IMR-90 (cell line): ENCODE measurements around the gene ARHGEF10L. TPM values are rescaled to one million over a fixed set of nuclear protein-coding genes. Genes with fewer than 3 reads are reported as not detected.
A peak's percentile ranks its signal among the peaks of the same experiment; 100 is the strongest.

Source experiments
- ATAC-seq: fragments of 200-7000 bp; cut with Tn5 transposase; 2 replicates; pipeline ENCODE4 v1.9.1; 2020; ENCODE audit warnings: low read depth, mild to moderate bottlenecking, moderate library complexity
- BruUV-seq: library from RNA; stranded (reverse); fragments of 400-500 nt; replicated peaks from 2 replicates; lab custom pipeline; 2021; lab: Mats Ljungman, UMichigan
- CTCF ChIA-PET: fragments of 300-600 bp; formaldehyde crosslinking; extraction: SDS; loops from one replicate; lab custom pipeline; 2021; ENCODE audit warnings: antibody characterized with exemption; lab: Yijun Ruan, JAX
- POLR2A ChIA-PET: fragments of 300-600 bp; sonication (Branson Sonifier 250); formaldehyde crosslinking; loops from one replicate; lab custom pipeline; 2022; ENCODE audit warnings: antibody characterized with exemption; ENCODE audit not compliant: unreplicated experiment; lab: Charles Lee
- DNase-seq: peaks from one replicate; pipeline ENCODE4 v3.0.0; 2013
- H2AFZ ChIP-seq: replicated peaks from 2 replicates; pipeline ENCODE3; 2013; ENCODE audit warnings: low read length, mild to moderate bottlenecking; ENCODE audit not compliant: poor library complexity
- H2AK5ac ChIP-seq: 2 replicates; pipeline ENCODE4 v1.6.1; 2013; ENCODE audit warnings: low read depth, low read length, inconsistent platforms
- H2AK9ac ChIP-seq: replicated peaks from 2 replicates; pipeline ENCODE3; 2013; ENCODE audit warnings: mild to moderate bottlenecking, low read depth, low read length, moderate library complexity; ENCODE audit not compliant: poor library complexity
- H2BK120ac ChIP-seq: 2 replicates; pipeline ENCODE4 v1.6.1; 2013; ENCODE audit warnings: low read depth, low read length, inconsistent platforms
- H2BK15ac ChIP-seq: 3 replicates; pipeline ENCODE4 v1.6.1; 2013; ENCODE audit warnings: low read depth, low read length, inconsistent platforms
- H2BK20ac ChIP-seq: 2 replicates; pipeline ENCODE4 v1.6.1; 2013; ENCODE audit warnings: low read depth, mild to moderate bottlenecking, inconsistent platforms, low read length, moderate library complexity
- H2BK5ac ChIP-seq: 2 replicates; pipeline ENCODE4 v1.6.1; 2013; ENCODE audit warnings: mild to moderate bottlenecking, low read depth, low read length, inconsistent platforms; ENCODE audit not compliant: poor library complexity, severe bottlenecking
- H3K14ac ChIP-seq: replicated peaks from 2 replicates; pipeline ENCODE4 v1.6.1; 2013; ENCODE audit warnings: low read depth, low read length, inconsistent platforms
- H3K18ac ChIP-seq: 2 replicates; pipeline ENCODE4 v1.6.1; 2013; ENCODE audit warnings: low read depth, low read length, control low read depth
- H3K23ac ChIP-seq: 2 replicates; pipeline ENCODE4 v1.6.1; 2013; ENCODE audit warnings: low read depth, low read length, inconsistent platforms
- H3K27ac ChIP-seq: 2 replicates; pipeline ENCODE4 v1.5.1; 2013; ENCODE audit warnings: mild to moderate bottlenecking, control low read depth, low read length; ENCODE audit not compliant: insufficient read depth
- H3K27me3 ChIP-seq: 2 replicates; pipeline ENCODE4 v1.6.1; 2013; ENCODE audit warnings: low read length; ENCODE audit not compliant: control insufficient read depth, insufficient read depth
- H3K36me3 ChIP-seq: 2 replicates; pipeline ENCODE4 v1.6.1; 2013; ENCODE audit warnings: low read length, mixed read lengths; ENCODE audit not compliant: control insufficient read depth, insufficient read depth
- H3K4ac ChIP-seq: 2 replicates; pipeline ENCODE4 v1.6.1; 2013; ENCODE audit warnings: low read depth, low read length, inconsistent platforms
- H3K4me1 ChIP-seq: 2 replicates; pipeline ENCODE4 v1.6.1; 2013; ENCODE audit warnings: low read length, mixed read lengths; ENCODE audit not compliant: control insufficient read depth, insufficient read depth
- H3K4me2 ChIP-seq: 2 replicates; pipeline ENCODE4 v1.6.1; 2013; ENCODE audit warnings: low read depth, mild to moderate bottlenecking, control low read depth, low read length, moderate library complexity
- H3K4me3 ChIP-seq: 2 replicates; pipeline ENCODE4 v1.5.1; 2013; ENCODE audit warnings: low read depth, mild to moderate bottlenecking, control low read depth, low read length, moderate library complexity; ENCODE audit not compliant: insufficient read depth
- H3K56ac ChIP-seq: 2 replicates; pipeline ENCODE4 v1.6.1; 2013; ENCODE audit warnings: low read length, inconsistent platforms; ENCODE audit not compliant: insufficient read depth; ENCODE audit errors: extremely low read depth
- H3K79me1 ChIP-seq, 2 experiments: 2 replicates each; pipeline ENCODE4 v1.6.1; 2013; ENCODE audit warnings: low read length in 2 of 2, inconsistent platforms in 1 of 2, low read depth in 1 of 2
- H3K9ac ChIP-seq: 2 replicates; pipeline ENCODE4 v1.6.1; 2013; ENCODE audit warnings: low read depth, low read length, control low read depth
- H3K9me1 ChIP-seq: 2 replicates; pipeline ENCODE4 v1.6.1; 2013; ENCODE audit warnings: low read length, inconsistent platforms; ENCODE audit not compliant: insufficient read depth
- H3K9me3 ChIP-seq: 2 replicates; pipeline ENCODE4 v1.6.1; 2013; ENCODE audit warnings: low read length; ENCODE audit not compliant: control insufficient read depth, insufficient read depth
- H4K20me1 ChIP-seq: 2 replicates; pipeline ENCODE4 v1.6.1; 2013; ENCODE audit warnings: low read length, inconsistent platforms; ENCODE audit not compliant: insufficient read depth
- H4K5ac ChIP-seq: 2 replicates; pipeline ENCODE4 v1.6.1; 2013; ENCODE audit warnings: mild to moderate bottlenecking, low read depth, low read length, control low read depth
- H4K8ac ChIP-seq, 2 experiments: 2 replicates each; pipeline ENCODE4 v1.6.1; 2013; ENCODE audit warnings: low read depth in 2 of 2, low read length in 2 of 2, control low read depth in 1 of 2, inconsistent platforms in 1 of 2
- H4K91ac ChIP-seq: 2 replicates; pipeline ENCODE4 v1.6.1; 2013; ENCODE audit warnings: low read depth, low read length, inconsistent platforms; ENCODE audit not compliant: insufficient read depth
- BHLHE40 ChIP-seq: fragments of 150-350 bp; IDR thresholded peaks from 2 replicates; pipeline ENCODE4 v1.6.1; 2016; ENCODE audit warnings: mild to moderate bottlenecking, low read depth, low read length
- CEBPB ChIP-seq: IDR thresholded peaks from 2 replicates; pipeline ENCODE4 v1.6.1; 2012; ENCODE audit warnings: low read depth, low read length, improper control_type of control experiment
- MAZ ChIP-seq: IDR thresholded peaks from 2 replicates; pipeline ENCODE4 v1.6.1; 2012; ENCODE audit warnings: low read depth, mild to moderate bottlenecking, low read length, improper control_type of control experiment, moderate library complexity, borderline replicate concordance
- POLR2A ChIP-seq: IDR thresholded peaks from 2 replicates; pipeline ENCODE4 v1.6.1; 2012; ENCODE audit warnings: mild to moderate bottlenecking, low read depth, low read length
- RCOR1 ChIP-seq: IDR thresholded peaks from 2 replicates; pipeline ENCODE4 v1.6.1; 2012; ENCODE audit warnings: mild to moderate bottlenecking, low read length, improper control_type of control experiment; ENCODE audit not compliant: insufficient replicate concordance
- WGBS, 2 experiments: methylation state at CpG; one replicate each; pipeline versions ENCODE4 v1.1.5 to v1.1.7; 2013; ENCODE audit warnings: missing lambda C conversion rate in 2 of 2; ENCODE audit not compliant: insufficient read length in 1 of 2; ENCODE audit errors: extremely low coverage in 2 of 2; 5-methylcytosine and 5-hydroxymethylcytosine counted together
- dilution Hi-C: fragments of 300-500 bp; cut with HindIII; formaldehyde crosslinking; loops from one replicate; pipeline ENCODE4 v1.14.3; 2018; ENCODE audit warnings: low sequenced_read_pairs; ENCODE audit not compliant: unreplicated experiment
- in situ Hi-C: fragments of 300-500 bp; cut with MboI; formaldehyde crosslinking; loops from 3 replicates; pipeline ENCODE4 v1.14.3; 2019; ENCODE audit warnings: low sequenced_read_pairs, inconsistent platforms, mixed read lengths
- intact Hi-C: fragments of 100-400 bp; cut with micrococcal nuclease; formaldehyde crosslinking; loops from 2 replicates; pipeline ENCODE4 v1.10.0; 2022
- polyA plus RNA-seq, 3 experiments: library from polyadenylated mRNA; depleted of rRNA; stranded (reverse); fragments of >200 nt; gene quantifications; 2 replicates each; pipeline ENCODE4 v1.2.3, GENCODE V29; 2012; ENCODE audit warnings: low replicate concordance in 1 of 3
- total RNA-seq: library from RNA; depleted of rRNA; stranded (reverse); fragments of >200 nt; gene quantifications from 2 replicates; pipeline ENCODE4 v1.2.3, GENCODE V29; 2012
- TF ChIP-seq, protein P1 (sequence below): conservative IDR thresholded peaks from 2 replicates; pipeline ENCODE4 v1.5.1; 2012; ENCODE audit warnings: mild to moderate bottlenecking, low read depth, low read length, improper control_type of control experiment

The ARHGEF10L gene
- total and polyA plus RNA-seq, 2 of the 4 experiments (the other 2 are of a cell fraction), result 4.8 to 12.4 TPM

DNA sequence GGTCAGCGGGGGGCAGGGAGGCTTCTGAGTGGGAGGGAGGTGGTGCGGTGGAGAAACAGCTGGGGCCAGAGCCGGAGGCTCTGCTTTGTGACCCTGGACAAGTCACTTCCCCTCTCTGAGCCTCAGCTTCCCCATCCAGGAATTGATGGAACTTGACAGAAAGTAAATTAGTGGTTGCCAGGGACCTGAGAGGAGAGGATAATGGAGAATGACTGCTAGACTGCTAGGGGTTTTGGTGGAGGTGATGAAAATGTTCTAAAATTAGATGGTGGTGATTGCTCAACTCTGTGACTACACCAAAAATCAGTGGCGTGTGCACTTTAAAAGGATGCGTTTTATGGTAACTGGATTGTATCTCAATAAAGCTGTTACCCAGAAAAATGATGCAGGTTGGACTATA lies 100.9 kb downstream of the ARHGEF10L start:
- TF ChIP-seq CEBPB (0 out of 2 replicates have a peak, but pooled peaks have one; percentile 24), BHLHE40 (no peak), MAZ (no peak), RCOR1 (no peak), POLR2A (no peak)
- TF ChIP-seq, protein P1, sequence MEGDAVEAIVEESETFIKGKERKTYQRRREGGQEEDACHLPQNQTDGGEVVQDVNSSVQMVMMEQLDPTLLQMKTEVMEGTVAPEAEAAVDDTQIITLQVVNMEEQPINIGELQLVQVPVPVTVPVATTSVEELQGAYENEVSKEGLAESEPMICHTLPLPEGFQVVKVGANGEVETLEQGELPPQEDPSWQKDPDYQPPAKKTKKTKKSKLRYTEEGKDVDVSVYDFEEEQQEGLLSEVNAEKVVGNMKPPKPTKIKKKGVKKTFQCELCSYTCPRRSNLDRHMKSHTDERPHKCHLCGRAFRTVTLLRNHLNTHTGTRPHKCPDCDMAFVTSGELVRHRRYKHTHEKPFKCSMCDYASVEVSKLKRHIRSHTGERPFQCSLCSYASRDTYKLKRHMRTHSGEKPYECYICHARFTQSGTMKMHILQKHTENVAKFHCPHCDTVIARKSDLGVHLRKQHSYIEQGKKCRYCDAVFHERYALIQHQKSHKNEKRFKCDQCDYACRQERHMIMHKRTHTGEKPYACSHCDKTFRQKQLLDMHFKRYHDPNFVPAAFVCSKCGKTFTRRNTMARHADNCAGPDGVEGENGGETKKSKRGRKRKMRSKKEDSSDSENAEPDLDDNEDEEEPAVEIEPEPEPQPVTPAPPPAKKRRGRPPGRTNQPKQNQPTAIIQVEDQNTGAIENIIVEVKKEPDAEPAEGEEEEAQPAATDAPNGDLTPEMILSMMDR, result no peak
- Histone ChIP-seq H3K36me3 (peaks cover 36% of the 10 kb centered on the region), H3K27ac (no peak overlapping the region)

More for the DNA sequence above, 100.9 kb downstream of the ARHGEF10L start:
- DNase-seq (no peak), ATAC-seq (no peak)
- Histone ChIP-seq H3K4me2 (no peak overlapping the region), H3K4me1 (peaks cover 3% of the 10 kb centered on the region), H4K20me1 (no peaks in the 10 kb centered on the region; the same call in 1 of the 2 replicates), H3K27me3 (no peaks in the 10 kb centered on the region), H2AK5ac (no peak overlapping the region), H2BK15ac (no peak overlapping the region), H3K23ac (no peak overlapping the region), H3K79me1 (no peaks in the 10 kb centered on the region; a peak in 1 of 4 replicates), H3K56ac (no peak overlapping the region), H4K91ac (no peak overlapping the region), H2BK120ac (no peak overlapping the region), H3K9ac (no peak overlapping the region), H2AK9ac (no peak overlapping the region), H2BK20ac (no peak overlapping the region), H3K4ac (no peak overlapping the region), H3K9me3 (no peaks in the 10 kb centered on the region), H4K8ac (no peak overlapping the region), H2BK5ac (no peak overlapping the region), H3K14ac (no peak overlapping the region), H3K18ac (no peak overlapping the region), H3K9me1 (peaks cover 5% of the 10 kb centered on the region; the same call in 1 of the 2 replicates), H2AFZ (no peak overlapping the region), H4K5ac (no peak overlapping the region), H3K4me3 (no peak overlapping the region)
- intact Hi-C loops (no loop called here), in situ Hi-C loops (no loop called here), dilution Hi-C loops (no loop called here)
- ChIA-PET CTCF (no interaction called here), POLR2A (no interaction called here)
- WGBS, 2 experiments, result no CpG with 5 or more reads among the region's 5 CpGs
- no TSS peak for BruUV-seq
